IMR-90 (cell line): ENCODE measurements around the gene RNF145. TPM values are rescaled to one million over a fixed set of nuclear protein-coding genes. Genes with fewer than 3 reads are reported as not detected.

Source experiments
- ATAC-seq: fragments of 200-7000 bp; cut with Tn5 transposase; 2 replicates; pipeline ENCODE4 v1.9.1; 2020; ENCODE audit warnings: low read depth, mild to moderate bottlenecking, moderate library complexity
- BruUV-seq: library from RNA; stranded (reverse); fragments of 400-500 nt; replicated peaks from 2 replicates; lab custom pipeline; 2021; lab: Mats Ljungman, UMichigan
- CTCF ChIA-PET: fragments of 300-600 bp; formaldehyde crosslinking; extraction: SDS; loops from one replicate; lab custom pipeline; 2021; ENCODE audit warnings: antibody characterized with exemption; lab: Yijun Ruan, JAX
- POLR2A ChIA-PET: fragments of 300-600 bp; sonication (Branson Sonifier 250); formaldehyde crosslinking; loops from one replicate; lab custom pipeline; 2022; ENCODE audit warnings: antibody characterized with exemption; ENCODE audit not compliant: unreplicated experiment; lab: Charles Lee
- DNase-seq: peaks from one replicate; pipeline ENCODE4 v3.0.0; 2013
- H2AFZ ChIP-seq: replicated peaks from 2 replicates; pipeline ENCODE3; 2013; ENCODE audit warnings: low read length, mild to moderate bottlenecking; ENCODE audit not compliant: poor library complexity
- H2AK5ac ChIP-seq: 2 replicates; pipeline ENCODE4 v1.6.1; 2013; ENCODE audit warnings: low read depth, low read length, inconsistent platforms
- H2AK9ac ChIP-seq: replicated peaks from 2 replicates; pipeline ENCODE3; 2013; ENCODE audit warnings: mild to moderate bottlenecking, low read depth, low read length, moderate library complexity; ENCODE audit not compliant: poor library complexity
- H2BK120ac ChIP-seq: 2 replicates; pipeline ENCODE4 v1.6.1; 2013; ENCODE audit warnings: low read depth, low read length, inconsistent platforms
- H2BK15ac ChIP-seq: 3 replicates; pipeline ENCODE4 v1.6.1; 2013; ENCODE audit warnings: low read depth, low read length, inconsistent platforms
- H2BK20ac ChIP-seq: 2 replicates; pipeline ENCODE4 v1.6.1; 2013; ENCODE audit warnings: low read depth, mild to moderate bottlenecking, inconsistent platforms, low read length, moderate library complexity
- H2BK5ac ChIP-seq: 2 replicates; pipeline ENCODE4 v1.6.1; 2013; ENCODE audit warnings: mild to moderate bottlenecking, low read depth, low read length, inconsistent platforms; ENCODE audit not compliant: poor library complexity, severe bottlenecking
- H3K14ac ChIP-seq: replicated peaks from 2 replicates; pipeline ENCODE4 v1.6.1; 2013; ENCODE audit warnings: low read depth, low read length, inconsistent platforms
- H3K18ac ChIP-seq: 2 replicates; pipeline ENCODE4 v1.6.1; 2013; ENCODE audit warnings: low read depth, low read length, control low read depth
- H3K23ac ChIP-seq: 2 replicates; pipeline ENCODE4 v1.6.1; 2013; ENCODE audit warnings: low read depth, low read length, inconsistent platforms
- H3K27ac ChIP-seq: 2 replicates; pipeline ENCODE4 v1.5.1; 2013; ENCODE audit warnings: mild to moderate bottlenecking, control low read depth, low read length; ENCODE audit not compliant: insufficient read depth
- H3K27me3 ChIP-seq: 2 replicates; pipeline ENCODE4 v1.6.1; 2013; ENCODE audit warnings: low read length; ENCODE audit not compliant: control insufficient read depth, insufficient read depth
- H3K36me3 ChIP-seq: 2 replicates; pipeline ENCODE4 v1.6.1; 2013; ENCODE audit warnings: low read length, mixed read lengths; ENCODE audit not compliant: control insufficient read depth, insufficient read depth
- H3K4ac ChIP-seq: 2 replicates; pipeline ENCODE4 v1.6.1; 2013; ENCODE audit warnings: low read depth, low read length, inconsistent platforms
- H3K4me1 ChIP-seq: 2 replicates; pipeline ENCODE4 v1.6.1; 2013; ENCODE audit warnings: low read length, mixed read lengths; ENCODE audit not compliant: control insufficient read depth, insufficient read depth
- H3K4me2 ChIP-seq: 2 replicates; pipeline ENCODE4 v1.6.1; 2013; ENCODE audit warnings: low read depth, mild to moderate bottlenecking, control low read depth, low read length, moderate library complexity
- H3K4me3 ChIP-seq: 2 replicates; pipeline ENCODE4 v1.5.1; 2013; ENCODE audit warnings: low read depth, mild to moderate bottlenecking, control low read depth, low read length, moderate library complexity; ENCODE audit not compliant: insufficient read depth
- H3K56ac ChIP-seq: 2 replicates; pipeline ENCODE4 v1.6.1; 2013; ENCODE audit warnings: low read length, inconsistent platforms; ENCODE audit not compliant: insufficient read depth; ENCODE audit errors: extremely low read depth
- H3K79me1 ChIP-seq, 2 experiments: 2 replicates each; pipeline ENCODE4 v1.6.1; 2013; ENCODE audit warnings: low read length in 2 of 2, inconsistent platforms in 1 of 2, low read depth in 1 of 2
- H3K9ac ChIP-seq: 2 replicates; pipeline ENCODE4 v1.6.1; 2013; ENCODE audit warnings: low read depth, low read length, control low read depth
- H3K9me1 ChIP-seq: 2 replicates; pipeline ENCODE4 v1.6.1; 2013; ENCODE audit warnings: low read length, inconsistent platforms; ENCODE audit not compliant: insufficient read depth
- H3K9me3 ChIP-seq: 2 replicates; pipeline ENCODE4 v1.6.1; 2013; ENCODE audit warnings: low read length; ENCODE audit not compliant: control insufficient read depth, insufficient read depth
- H4K20me1 ChIP-seq: 2 replicates; pipeline ENCODE4 v1.6.1; 2013; ENCODE audit warnings: low read length, inconsistent platforms; ENCODE audit not compliant: insufficient read depth
- H4K5ac ChIP-seq: 2 replicates; pipeline ENCODE4 v1.6.1; 2013; ENCODE audit warnings: mild to moderate bottlenecking, low read depth, low read length, control low read depth
- H4K8ac ChIP-seq, 2 experiments: 2 replicates each; pipeline ENCODE4 v1.6.1; 2013; ENCODE audit warnings: low read depth in 2 of 2, low read length in 2 of 2, control low read depth in 1 of 2, inconsistent platforms in 1 of 2
- H4K91ac ChIP-seq: 2 replicates; pipeline ENCODE4 v1.6.1; 2013; ENCODE audit warnings: low read depth, low read length, inconsistent platforms; ENCODE audit not compliant: insufficient read depth
- BHLHE40 ChIP-seq: fragments of 150-350 bp; IDR thresholded peaks from 2 replicates; pipeline ENCODE4 v1.6.1; 2016; ENCODE audit warnings: mild to moderate bottlenecking, low read depth, low read length
- CTCF ChIP-seq: conservative IDR thresholded peaks from 2 replicates; pipeline ENCODE4 v1.5.1; 2012; ENCODE audit warnings: mild to moderate bottlenecking, low read depth, low read length, improper control_type of control experiment
- ELK1 ChIP-seq: fragments of 150-350 bp; IDR thresholded peaks from 2 replicates; pipeline ENCODE4 v1.6.1; 2016; ENCODE audit warnings: low read depth, mild to moderate bottlenecking, low read length, moderate library complexity, borderline replicate concordance
- FOS ChIP-seq: fragments of 150-350 bp; IDR thresholded peaks from 2 replicates; pipeline ENCODE4 v1.6.1; 2016; ENCODE audit warnings: low read depth, low read length
- MAZ ChIP-seq: IDR thresholded peaks from 2 replicates; pipeline ENCODE4 v1.6.1; 2012; ENCODE audit warnings: low read depth, mild to moderate bottlenecking, low read length, improper control_type of control experiment, moderate library complexity, borderline replicate concordance
- MXI1 ChIP-seq: IDR thresholded peaks from 2 replicates; pipeline ENCODE4 v1.6.1; 2012; ENCODE audit warnings: low read depth, mild to moderate bottlenecking, low read length, moderate library complexity, borderline replicate concordance
- POLR2A ChIP-seq: IDR thresholded peaks from 2 replicates; pipeline ENCODE4 v1.6.1; 2012; ENCODE audit warnings: mild to moderate bottlenecking, low read depth, low read length
- RAD21 ChIP-seq: IDR thresholded peaks from 2 replicates; pipeline ENCODE4 v1.6.1; 2012; ENCODE audit warnings: low read length, improper control_type of control experiment
- RCOR1 ChIP-seq: IDR thresholded peaks from 2 replicates; pipeline ENCODE4 v1.6.1; 2012; ENCODE audit warnings: mild to moderate bottlenecking, low read length, improper control_type of control experiment; ENCODE audit not compliant: insufficient replicate concordance
- RFX5 ChIP-seq: IDR thresholded peaks from 2 replicates; pipeline ENCODE4 v1.8.0; 2012; ENCODE audit warnings: low read depth, mild to moderate bottlenecking, low read length, moderate library complexity
- SMC3 ChIP-seq: fragments of 150-350 bp; IDR thresholded peaks from 2 replicates; pipeline ENCODE4 v1.6.1; 2016; ENCODE audit warnings: low read depth, mild to moderate bottlenecking, antibody characterized with exemption, low read length, moderate library complexity
- WGBS, 2 experiments: methylation state at CpG; one replicate each; pipeline versions ENCODE4 v1.1.5 to v1.1.7; 2013; ENCODE audit warnings: missing lambda C conversion rate in 2 of 2; ENCODE audit not compliant: insufficient read length in 1 of 2; ENCODE audit errors: extremely low coverage in 2 of 2; 5-methylcytosine and 5-hydroxymethylcytosine counted together
- dilution Hi-C: fragments of 300-500 bp; cut with HindIII; formaldehyde crosslinking; loops from one replicate; pipeline ENCODE4 v1.14.3; 2018; ENCODE audit warnings: low sequenced_read_pairs; ENCODE audit not compliant: unreplicated experiment
- in situ Hi-C: fragments of 300-500 bp; cut with MboI; formaldehyde crosslinking; loops from 3 replicates; pipeline ENCODE4 v1.14.3; 2019; ENCODE audit warnings: low sequenced_read_pairs, inconsistent platforms, mixed read lengths
- intact Hi-C: fragments of 100-400 bp; cut with micrococcal nuclease; formaldehyde crosslinking; loops from 2 replicates; pipeline ENCODE4 v1.10.0; 2022
- polyA plus RNA-seq, 3 experiments: library from polyadenylated mRNA; depleted of rRNA; stranded (reverse); fragments of >200 nt; gene quantifications; 2 replicates each; pipeline ENCODE4 v1.2.3, GENCODE V29; 2012; ENCODE audit warnings: low replicate concordance in 1 of 3
- total RNA-seq: library from RNA; depleted of rRNA; stranded (reverse); fragments of >200 nt; gene quantifications from 2 replicates; pipeline ENCODE4 v1.2.3, GENCODE V29; 2012
- TF ChIP-seq, protein P1 (sequence below): fragments of 150-350 bp; IDR thresholded peaks from 2 replicates; pipeline ENCODE4 v1.6.1; 2017; ENCODE audit warnings: mild to moderate bottlenecking, antibody characterized with exemption, low read length, low read depth

The RNF145 gene
- total and polyA plus RNA-seq, 2 of the 4 experiments (the other 2 are of a cell fraction), result 50.0 to 57.0 TPM

GRCh38 chr5:159149085-159149484, 60.3 kb downstream of the RNF145 start:
- ATAC-seq, result no peak
- dilution Hi-C loops, result loop anchor here (25.0 kb wide), 1 partner anchor 462 kb away; no protein-coding TSS in a partner anchor
- no CpG with 5 or more reads among the region's 7 CpGs for WGBS, 2 experiments
- TF ChIP-seq, protein P1, sequence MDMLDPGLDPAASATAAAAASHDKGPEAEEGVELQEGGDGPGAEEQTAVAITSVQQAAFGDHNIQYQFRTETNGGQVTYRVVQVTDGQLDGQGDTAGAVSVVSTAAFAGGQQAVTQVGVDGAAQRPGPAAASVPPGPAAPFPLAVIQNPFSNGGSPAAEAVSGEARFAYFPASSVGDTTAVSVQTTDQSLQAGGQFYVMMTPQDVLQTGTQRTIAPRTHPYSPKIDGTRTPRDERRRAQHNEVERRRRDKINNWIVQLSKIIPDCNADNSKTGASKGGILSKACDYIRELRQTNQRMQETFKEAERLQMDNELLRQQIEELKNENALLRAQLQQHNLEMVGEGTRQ, result no peak
- no peak for TF ChIP-seq ELK1
- no peak for TF ChIP-seq RAD21
- TF ChIP-seq SMC3, result no peak
- TF ChIP-seq POLR2A, result no peak
- no peak for TF ChIP-seq FOS
- no peak for TF ChIP-seq BHLHE40
- no peak for TF ChIP-seq RFX5
- TF ChIP-seq CTCF, result no peak
- TF ChIP-seq RCOR1, result no peak
- no peak for TF ChIP-seq MXI1
- TF ChIP-seq MAZ, result no peak
- Histone ChIP-seq H3K4me2 (no peak overlapping the region), H3K36me3 (peaks cover 2% of the 10 kb centered on the region; the same call in 1 of the 2 replicates), H3K27ac (no peak overlapping the region), H3K27me3 (peaks cover 3% of the 10 kb centered on the region; the same call in 1 of the 2 replicates), H4K20me1 (no peaks in the 10 kb centered on the region), H4K8ac (no peak overlapping the region), H2BK5ac (no peak overlapping the region), H2AK9ac (no peak overlapping the region), H2BK15ac (no peak overlapping the region), H3K23ac (no peak overlapping the region), H3K14ac (no peak overlapping the region), H3K9ac (no peak overlapping the region), H3K9me1 (no peaks in the 10 kb centered on the region), H3K18ac (no peak overlapping the region), H2AFZ (no peak overlapping the region), H3K9me3 (no peaks in the 10 kb centered on the region), H3K4me3 (no peak overlapping the region), H3K4ac (no peak overlapping the region), H4K91ac (no peak overlapping the region), H2BK20ac (no peak overlapping the region), H2AK5ac (no peak overlapping the region), H3K79me1 (peaks cover 0 to 5% of the 10 kb centered on the region in 2 experiments; a peak in 1 of 4 replicates), H3K56ac (no peak overlapping the region), H4K5ac (no peak overlapping the region), H2BK120ac (no peak overlapping the region), H3K4me1 (no peaks in the 10 kb centered on the region)
- POLR2A ChIA-PET, result no interaction called here
- no peak for DNase-seq
- BruUV-seq, result no TSS peak
- in situ Hi-C loops, result no loop called here
- CTCF ChIA-PET, result interaction anchor here (0.8 kb wide), 1 partner anchor 8 kb away, joined by 4 read pairs; no protein-coding TSS in a partner anchor
- intact Hi-C loops, result no loop called here
